ENCODE measurements around the gene KEAP1. TPM values are rescaled to one million over a fixed set of nuclear protein-coding genes. Genes with fewer than 3 reads are reported as not detected.
A peak's percentile ranks its signal among the peaks of the same experiment; 100 is the strongest.

KEAP1 gene
- total RNA-seq, 6 experiments from 2014 or later = 58.9 to 77.1 (median 67.2) TPM

GRCh38 chr19:10486551-10486950, 16.6 kb downstream of the KEAP1 start:
- no peak overlapping the region for H3K27ac Mint-ChIP-seq
- H3K4me3 Mint-ChIP-seq = no peak overlapping the region
- peaks cover 14% of the 10 kb centered on the region for H3K36me3 Mint-ChIP-seq (ENCODE audit: low read depth)
- H3K9me3 Mint-ChIP-seq = no peaks in the 10 kb centered on the region
- no peak for DNase-seq
- no peaks in the 10 kb centered on the region; the same call in 1 of the 2 replicates for H3K27me3 Mint-ChIP-seq (ENCODE audit: insufficient read depth)
- no peaks in the 10 kb centered on the region for H3K4me1 Mint-ChIP-seq (ENCODE audit: low read depth)
- TF ChIP-seq, protein P1, sequence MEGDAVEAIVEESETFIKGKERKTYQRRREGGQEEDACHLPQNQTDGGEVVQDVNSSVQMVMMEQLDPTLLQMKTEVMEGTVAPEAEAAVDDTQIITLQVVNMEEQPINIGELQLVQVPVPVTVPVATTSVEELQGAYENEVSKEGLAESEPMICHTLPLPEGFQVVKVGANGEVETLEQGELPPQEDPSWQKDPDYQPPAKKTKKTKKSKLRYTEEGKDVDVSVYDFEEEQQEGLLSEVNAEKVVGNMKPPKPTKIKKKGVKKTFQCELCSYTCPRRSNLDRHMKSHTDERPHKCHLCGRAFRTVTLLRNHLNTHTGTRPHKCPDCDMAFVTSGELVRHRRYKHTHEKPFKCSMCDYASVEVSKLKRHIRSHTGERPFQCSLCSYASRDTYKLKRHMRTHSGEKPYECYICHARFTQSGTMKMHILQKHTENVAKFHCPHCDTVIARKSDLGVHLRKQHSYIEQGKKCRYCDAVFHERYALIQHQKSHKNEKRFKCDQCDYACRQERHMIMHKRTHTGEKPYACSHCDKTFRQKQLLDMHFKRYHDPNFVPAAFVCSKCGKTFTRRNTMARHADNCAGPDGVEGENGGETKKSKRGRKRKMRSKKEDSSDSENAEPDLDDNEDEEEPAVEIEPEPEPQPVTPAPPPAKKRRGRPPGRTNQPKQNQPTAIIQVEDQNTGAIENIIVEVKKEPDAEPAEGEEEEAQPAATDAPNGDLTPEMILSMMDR (IDR thresholded peaks at IDR 0.05) = no peak

DNA sequence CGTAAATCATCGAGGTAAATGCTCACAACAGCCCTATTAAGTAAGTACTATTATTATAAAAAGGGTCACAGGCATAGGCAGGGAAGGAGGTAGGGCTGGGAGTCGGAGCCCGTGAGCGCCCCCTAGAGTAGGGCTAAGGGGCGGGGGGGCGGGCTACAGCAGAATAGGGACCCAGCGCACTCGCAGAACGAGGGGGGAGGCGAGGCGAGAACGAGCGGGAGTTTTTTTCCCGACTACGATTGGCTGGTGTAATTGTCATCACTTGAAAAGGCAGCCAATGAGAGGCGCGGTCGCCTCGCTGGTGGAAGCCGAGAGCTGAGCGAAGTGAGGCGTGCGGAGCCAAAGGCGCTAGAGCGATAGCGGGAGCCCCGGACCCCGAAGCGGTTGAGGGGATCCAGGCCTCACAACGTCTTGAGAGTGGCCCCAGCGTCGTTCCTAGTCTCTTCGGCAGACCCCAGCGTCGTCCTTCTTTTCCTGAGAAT, 24.2 kb downstream of the KEAP1 start:
- Mint-ChIP-seq H3K27me3 (ENCODE audit: insufficient read depth) (no peaks in the 10 kb centered on the region; the same call in none of the 2 replicates), H3K36me3 (ENCODE audit: low read depth) (no peaks in the 10 kb centered on the region), H3K9me3 (no peaks in the 10 kb centered on the region), H3K4me3 (peak overlapping the region; percentile 87), H3K27ac (peak overlapping the region; percentile 81; the same call in 1 of the 2 replicates), H3K4me1 (ENCODE audit: low read depth) (peaks cover 18% of the 10 kb centered on the region)
- TF ChIP-seq, protein P1 (IDR thresholded peaks at IDR 0.05) = peak; percentile 81
- peak; percentile 85 for DNase-seq

DNA sequence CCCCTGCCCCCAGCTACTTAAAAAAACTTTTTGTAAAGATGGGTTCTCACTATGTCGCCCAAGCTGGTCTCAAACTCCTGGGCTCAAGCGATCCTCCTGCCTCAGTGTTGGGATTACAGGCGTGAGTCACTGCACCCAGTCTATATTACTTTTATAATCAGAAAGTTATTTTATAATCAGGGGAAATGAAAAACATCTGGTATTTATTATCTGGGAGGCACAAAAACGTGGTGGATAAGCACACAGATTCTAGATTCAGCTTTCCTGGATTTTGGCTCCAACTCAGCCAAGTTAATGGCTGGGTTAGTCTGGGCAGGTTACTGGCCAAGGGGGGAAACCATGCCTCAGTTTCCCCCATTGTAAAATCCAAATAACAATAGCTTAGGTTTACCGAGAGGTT, 24.7 kb downstream of the KEAP1 start:
- TF ChIP-seq, protein P1 (IDR thresholded peaks at IDR 0.05) = no peak
- Mint-ChIP-seq H3K27me3 (ENCODE audit: insufficient read depth) (no peaks in the 10 kb centered on the region; the same call in none of the 2 replicates), H3K9me3 (no peaks in the 10 kb centered on the region), H3K4me3 (no peak overlapping the region), H3K4me1 (ENCODE audit: low read depth) (peaks cover 18% of the 10 kb centered on the region), H3K27ac (no peak overlapping the region), H3K36me3 (ENCODE audit: low read depth) (no peaks in the 10 kb centered on the region)
- DNase-seq = no peak

DNA sequence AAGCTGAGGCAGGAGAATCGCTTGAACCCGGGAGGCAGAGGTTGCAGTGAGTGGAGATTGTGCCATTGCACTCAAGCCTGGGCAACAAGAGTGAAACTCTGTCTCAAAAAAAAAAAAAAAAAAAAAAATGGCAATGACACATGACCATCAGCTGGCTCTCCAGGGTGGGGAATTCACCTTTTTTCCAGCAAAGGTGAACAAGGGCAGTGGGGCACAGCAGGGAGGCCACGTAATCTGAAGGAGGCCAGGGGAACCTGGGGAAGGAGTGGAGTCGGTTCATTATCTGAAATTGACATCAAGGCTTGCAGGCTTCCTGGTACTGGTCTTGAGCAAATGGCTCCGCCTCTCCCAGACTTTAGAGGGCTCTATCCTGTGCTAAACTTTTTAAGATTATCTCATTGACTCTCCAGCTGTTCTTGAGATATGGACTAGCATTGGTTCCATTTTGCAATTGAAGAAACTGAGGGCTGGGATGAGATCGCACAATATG, 28.1 kb downstream of the KEAP1 start:
- no peak overlapping the region for H3K4me3 Mint-ChIP-seq
- TF ChIP-seq, protein P1 (IDR thresholded peaks at IDR 0.05) = no peak
- H3K27ac Mint-ChIP-seq = no peak overlapping the region
- DNase-seq = no peak
- H3K9me3 Mint-ChIP-seq = no peaks in the 10 kb centered on the region
- peaks cover 18% of the 10 kb centered on the region for H3K4me1 Mint-ChIP-seq (ENCODE audit: low read depth)
- no peaks in the 10 kb centered on the region; the same call in none of the 2 replicates for H3K27me3 Mint-ChIP-seq (ENCODE audit: insufficient read depth)
- no peaks in the 10 kb centered on the region for H3K36me3 Mint-ChIP-seq (ENCODE audit: low read depth)

- Mint-ChIP-seq H3K4me1 (ENCODE audit: low read depth) (peaks cover 1% of the 10 kb centered on the region), H3K27ac (no peak overlapping the region), H3K36me3 (ENCODE audit: low read depth) (no peaks in the 10 kb centered on the region), H3K9me3 (no peaks in the 10 kb centered on the region), H3K27me3 (ENCODE audit: insufficient read depth) (no peaks in the 10 kb centered on the region; the same call in 1 of the 2 replicates), H3K4me3 (no peak overlapping the region)
- DNase-seq = no peak
- TF ChIP-seq, protein P1 (IDR thresholded peaks at IDR 0.05) = no peak
Measured at GRCh38 chr19:10473192-10473591, 30.0 kb downstream of the KEAP1 start.
